ENCODE results near the gene MYH14. TPM values are rescaled to one million over a fixed set of nuclear protein-coding genes. Genes with fewer than 3 reads are reported as not detected.

Gene MYH14
- total RNA-seq, 2 experiments from 2014 or later: not detected

DNA sequence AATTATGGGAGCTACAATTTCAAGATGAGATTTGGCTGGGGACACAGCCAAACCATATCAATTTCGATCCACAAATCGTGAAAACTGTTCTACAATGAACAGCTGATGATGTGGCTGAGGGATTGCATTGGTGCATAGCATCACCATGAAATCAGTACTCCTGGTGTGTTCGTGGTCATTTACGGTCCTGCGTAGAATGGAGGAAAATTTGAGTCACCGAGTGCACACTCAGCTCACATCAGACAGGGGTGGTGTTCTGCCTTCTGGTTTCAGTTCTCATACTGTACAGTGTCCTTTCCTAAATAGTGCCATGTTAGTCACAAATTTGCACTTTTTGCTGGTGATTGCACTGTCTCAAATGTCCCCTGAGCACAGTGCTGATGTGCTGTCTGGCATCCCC, 39.2 kb downstream of the MYH14 start:
- intact Hi-C loops (cut with micrococcal nuclease; ENCODE audit: unreplicated experiment): no loop called here
- no peaks in the 10 kb centered on the region for H4K20me1 ChIP-seq (ENCODE audit: insufficient read depth, low read length)
- no peaks in the 10 kb centered on the region for H3K36me3 ChIP-seq (ENCODE audit: insufficient read depth, low read length)
- no peak overlapping the region for H3K4me2 ChIP-seq (ENCODE audit: low read length)
- H3K79me2 ChIP-seq (ENCODE audit: insufficient read depth, low read depth, low read length): no peaks in the 10 kb centered on the region
- no peak overlapping the region for H2AFZ ChIP-seq (ENCODE audit: low read length)
- no TSS peak for BruUV-seq (replicated peaks)
- H3K4me1 ChIP-seq (ENCODE audit: insufficient read depth, low read length, poor library complexity, severe bottlenecking): no peaks in the 10 kb centered on the region
- no peak for DNase-seq (ENCODE audit: low spot score)
- POLR2A ChIA-PET: no interaction called here
- H3K4me3 ChIP-seq (ENCODE audit: low read depth, low read length, poor library complexity, severe bottlenecking): no peak overlapping the region
- no peak overlapping the region for H3K27ac ChIP-seq (ENCODE audit: low read depth, low read length, poor library complexity, severe bottlenecking)
- TF ChIP-seq, protein P1, sequence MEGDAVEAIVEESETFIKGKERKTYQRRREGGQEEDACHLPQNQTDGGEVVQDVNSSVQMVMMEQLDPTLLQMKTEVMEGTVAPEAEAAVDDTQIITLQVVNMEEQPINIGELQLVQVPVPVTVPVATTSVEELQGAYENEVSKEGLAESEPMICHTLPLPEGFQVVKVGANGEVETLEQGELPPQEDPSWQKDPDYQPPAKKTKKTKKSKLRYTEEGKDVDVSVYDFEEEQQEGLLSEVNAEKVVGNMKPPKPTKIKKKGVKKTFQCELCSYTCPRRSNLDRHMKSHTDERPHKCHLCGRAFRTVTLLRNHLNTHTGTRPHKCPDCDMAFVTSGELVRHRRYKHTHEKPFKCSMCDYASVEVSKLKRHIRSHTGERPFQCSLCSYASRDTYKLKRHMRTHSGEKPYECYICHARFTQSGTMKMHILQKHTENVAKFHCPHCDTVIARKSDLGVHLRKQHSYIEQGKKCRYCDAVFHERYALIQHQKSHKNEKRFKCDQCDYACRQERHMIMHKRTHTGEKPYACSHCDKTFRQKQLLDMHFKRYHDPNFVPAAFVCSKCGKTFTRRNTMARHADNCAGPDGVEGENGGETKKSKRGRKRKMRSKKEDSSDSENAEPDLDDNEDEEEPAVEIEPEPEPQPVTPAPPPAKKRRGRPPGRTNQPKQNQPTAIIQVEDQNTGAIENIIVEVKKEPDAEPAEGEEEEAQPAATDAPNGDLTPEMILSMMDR (conservative IDR thresholded peaks at IDR 0.05; ENCODE audit: low read length): no peak
- no peak for TF ChIP-seq EZH2phosphoT487 (IDR thresholded peaks at IDR 0.05; ENCODE audit: borderline replicate concordance, low read depth, low read length)
- CTCF ChIA-PET (ENCODE audit: unreplicated experiment): no interaction called here
- no peaks in the 10 kb centered on the region for H3K9me2 ChIP-seq (ENCODE audit: insufficient read depth, low read length)
- H3K9me3 ChIP-seq (ENCODE audit: low read length): no peaks in the 10 kb centered on the region

DNA sequence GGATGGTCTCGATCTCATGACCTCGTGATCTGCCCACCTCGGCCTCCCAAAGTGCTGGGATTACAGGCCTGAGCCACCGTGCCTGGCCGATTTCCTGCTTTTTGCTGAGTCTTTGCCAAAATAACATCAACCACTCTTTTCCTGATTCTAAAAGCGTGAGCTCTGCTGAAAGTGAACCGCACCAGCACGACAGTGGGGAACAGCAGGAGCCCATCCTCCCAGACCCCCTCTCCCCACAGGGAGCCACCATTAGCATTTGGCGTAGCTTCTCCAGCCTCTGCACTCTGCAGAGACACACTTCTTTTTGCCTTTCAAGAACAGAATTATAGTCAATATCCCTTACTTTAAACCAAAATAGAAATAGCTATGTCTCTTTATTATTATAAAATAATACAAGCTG, 41.3 kb downstream of the MYH14 start:
- no peaks in the 10 kb centered on the region for H3K4me1 ChIP-seq (ENCODE audit: insufficient read depth, low read length, poor library complexity, severe bottlenecking)
- no TSS peak for BruUV-seq (replicated peaks)
- H3K9me3 ChIP-seq (ENCODE audit: low read length): no peaks in the 10 kb centered on the region
- no peak overlapping the region for H3K4me3 ChIP-seq (ENCODE audit: low read depth, low read length, poor library complexity, severe bottlenecking)
- H3K9me2 ChIP-seq (ENCODE audit: insufficient read depth, low read length): no peaks in the 10 kb centered on the region
- intact Hi-C loops (cut with micrococcal nuclease; ENCODE audit: unreplicated experiment): no loop called here
- H3K4me2 ChIP-seq (ENCODE audit: low read length): no peak overlapping the region
- POLR2A ChIA-PET: no interaction called here
- no peaks in the 10 kb centered on the region for H3K79me2 ChIP-seq (ENCODE audit: insufficient read depth, low read depth, low read length)
- no peak overlapping the region for H2AFZ ChIP-seq (ENCODE audit: low read length)
- no peaks in the 10 kb centered on the region for H3K36me3 ChIP-seq (ENCODE audit: insufficient read depth, low read length)
- H3K27ac ChIP-seq (ENCODE audit: low read depth, low read length, poor library complexity, severe bottlenecking): no peak overlapping the region
- no peaks in the 10 kb centered on the region for H4K20me1 ChIP-seq (ENCODE audit: insufficient read depth, low read length)
- TF ChIP-seq, protein P1 (conservative IDR thresholded peaks at IDR 0.05; ENCODE audit: low read length): no peak
- TF ChIP-seq EZH2phosphoT487 (IDR thresholded peaks at IDR 0.05; ENCODE audit: borderline replicate concordance, low read depth, low read length): no peak
- DNase-seq (ENCODE audit: low spot score): no peak
- CTCF ChIA-PET (ENCODE audit: unreplicated experiment): no interaction called here

DNA sequence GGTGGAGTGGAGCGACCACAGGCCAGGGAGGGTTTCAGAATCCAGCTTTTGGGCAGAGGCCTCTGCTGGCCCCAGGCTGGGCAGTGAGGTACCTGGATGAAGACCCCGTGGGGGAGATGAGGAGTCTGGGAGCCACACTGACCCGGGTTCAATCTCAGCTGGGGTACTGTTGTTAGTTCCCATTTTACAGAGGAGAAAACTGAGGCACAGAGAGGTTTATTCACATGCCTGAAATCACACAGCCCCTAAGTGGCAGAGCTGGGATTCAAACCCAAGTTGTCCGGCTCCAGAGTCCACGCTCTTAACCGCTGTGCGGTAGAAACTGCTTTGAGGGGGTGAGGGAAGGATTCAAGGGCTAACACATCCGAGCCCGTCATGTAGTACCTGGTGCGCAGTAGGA, 45.0 kb downstream of the MYH14 start:
- no peaks in the 10 kb centered on the region for H3K4me1 ChIP-seq (ENCODE audit: insufficient read depth, low read length, poor library complexity, severe bottlenecking)

More for the DNA sequence above, 45.0 kb downstream of the MYH14 start:
- ChIA-PET CTCF (ENCODE audit: unreplicated experiment) (no interaction called here), POLR2A (interaction anchor here (0.6 kb wide), 1 partner anchor 118 kb away, joined by 3 read pairs; no protein-coding TSS in a partner anchor)
- intact Hi-C loops (cut with micrococcal nuclease; ENCODE audit: unreplicated experiment): no loop called here
- DNase-seq (ENCODE audit: low spot score): no peak
- Histone ChIP-seq H2AFZ (ENCODE audit: low read length) (no peak overlapping the region), H3K36me3 (ENCODE audit: insufficient read depth, low read length) (no peaks in the 10 kb centered on the region), H3K4me2 (ENCODE audit: low read length) (no peak overlapping the region), H3K9me3 (ENCODE audit: low read length) (peaks cover 6% of the 10 kb centered on the region; the same call in 1 of the 2 replicates), H3K27ac (ENCODE audit: low read depth, low read length, poor library complexity, severe bottlenecking) (no peak overlapping the region), H4K20me1 (ENCODE audit: insufficient read depth, low read length) (no peaks in the 10 kb centered on the region), H3K4me3 (ENCODE audit: low read depth, low read length, poor library complexity, severe bottlenecking) (no peak overlapping the region), H3K79me2 (ENCODE audit: insufficient read depth, low read depth, low read length) (no peaks in the 10 kb centered on the region), H3K9me2 (ENCODE audit: insufficient read depth, low read length) (no peaks in the 10 kb centered on the region)
- TF ChIP-seq, protein P1 (conservative IDR thresholded peaks at IDR 0.05; ENCODE audit: low read length): no peak
- no peak for TF ChIP-seq EZH2phosphoT487 (IDR thresholded peaks at IDR 0.05; ENCODE audit: borderline replicate concordance, low read depth, low read length)
- BruUV-seq (replicated peaks): no TSS peak
